K562 (cell line): Measurements from ENCODE around the gene ARHGAP12.

ENCODE experiments used
- MBD2 ChIP-seq: sonication (generic); IDR thresholded peaks from 2 replicates; pipeline ENCODE4 v1.6.1; 2016; ENCODE audit warnings: low read depth, borderline replicate concordance
- NFE2 ChIP-seq: IDR thresholded peaks from 2 replicates; pipeline ENCODE4 v1.6.1; 2014; ENCODE audit warnings: antibody characterized with exemption, low read depth
- POLR2AphosphoS5 ChIP-seq: IDR thresholded peaks from 2 replicates; pipeline ENCODE4 v1.6.1; 2011; ENCODE audit warnings: mild to moderate bottlenecking, low read depth, low read length, moderate library complexity; ENCODE audit not compliant: control insufficient read depth, insufficient read depth
- TF ChIP-seq, protein P1 (sequence below), 3 experiments: IDR thresholded peaks in 2 of 3; conservative IDR thresholded peaks in 1 of 3; 2 replicates each; pipeline ENCODE4 v1.5.1; 2011 to 2012; ENCODE audit warnings: low read length in 3 of 3, mild to moderate bottlenecking in 3 of 3, control low read depth in 2 of 3, improper control_type of control experiment in 1 of 3, inconsistent platforms in 1 of 3, low read depth in 1 of 3, mixed read lengths in 1 of 3, moderate library complexity in 1 of 3; ENCODE audit not compliant: insufficient read depth in 2 of 3

DNA sequence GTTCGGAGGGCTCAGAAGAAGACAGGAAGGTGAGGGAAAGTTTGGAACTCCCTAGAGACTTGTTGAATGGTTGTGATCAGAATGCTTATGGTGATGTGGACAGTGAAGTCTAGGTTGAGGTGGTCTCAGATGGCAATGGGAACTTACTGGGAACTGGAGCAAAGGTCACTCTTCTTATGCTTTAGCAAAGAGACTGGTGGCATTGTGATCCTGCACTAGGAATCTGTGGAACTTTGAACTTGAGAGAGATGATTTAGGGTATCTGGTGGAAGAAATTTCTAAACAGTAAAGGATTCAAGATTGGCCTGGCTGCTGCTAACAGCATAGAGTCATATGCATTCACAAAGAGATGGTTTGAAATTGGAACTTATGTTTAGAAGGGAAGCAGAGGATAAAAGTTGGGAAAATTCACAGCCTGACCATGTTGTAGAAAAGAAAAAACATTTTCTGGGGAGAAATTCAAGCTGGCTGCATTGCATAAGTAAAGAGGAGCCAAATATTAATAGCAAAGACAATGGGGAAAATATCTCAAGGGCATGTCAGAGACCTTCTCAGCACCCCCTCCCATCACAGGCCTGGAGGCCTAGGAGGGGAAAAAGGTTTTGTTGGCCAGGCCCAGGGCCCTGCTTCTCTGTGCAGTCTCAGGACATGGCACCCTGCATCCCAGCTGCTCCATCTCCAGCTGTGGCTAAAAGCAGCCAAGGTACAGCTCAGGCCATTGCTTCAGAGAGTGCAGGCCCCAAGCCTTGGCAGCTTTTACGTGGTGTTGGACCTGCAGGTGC lies 26.0 kb upstream of the ARHGAP12 start:
- TF ChIP-seq NFE2 (no peak), MBD2 (no peak), POLR2AphosphoS5 (no peak)
- TF ChIP-seq, protein P1, sequence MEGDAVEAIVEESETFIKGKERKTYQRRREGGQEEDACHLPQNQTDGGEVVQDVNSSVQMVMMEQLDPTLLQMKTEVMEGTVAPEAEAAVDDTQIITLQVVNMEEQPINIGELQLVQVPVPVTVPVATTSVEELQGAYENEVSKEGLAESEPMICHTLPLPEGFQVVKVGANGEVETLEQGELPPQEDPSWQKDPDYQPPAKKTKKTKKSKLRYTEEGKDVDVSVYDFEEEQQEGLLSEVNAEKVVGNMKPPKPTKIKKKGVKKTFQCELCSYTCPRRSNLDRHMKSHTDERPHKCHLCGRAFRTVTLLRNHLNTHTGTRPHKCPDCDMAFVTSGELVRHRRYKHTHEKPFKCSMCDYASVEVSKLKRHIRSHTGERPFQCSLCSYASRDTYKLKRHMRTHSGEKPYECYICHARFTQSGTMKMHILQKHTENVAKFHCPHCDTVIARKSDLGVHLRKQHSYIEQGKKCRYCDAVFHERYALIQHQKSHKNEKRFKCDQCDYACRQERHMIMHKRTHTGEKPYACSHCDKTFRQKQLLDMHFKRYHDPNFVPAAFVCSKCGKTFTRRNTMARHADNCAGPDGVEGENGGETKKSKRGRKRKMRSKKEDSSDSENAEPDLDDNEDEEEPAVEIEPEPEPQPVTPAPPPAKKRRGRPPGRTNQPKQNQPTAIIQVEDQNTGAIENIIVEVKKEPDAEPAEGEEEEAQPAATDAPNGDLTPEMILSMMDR (IDR thresholded peaks at IDR 0.05 in 2 of 3, conservative IDR thresholded peaks at IDR 0.05 in 1 of 3; ENCODE audit: insufficient read depth in 2 of 3, low read depth in 1 of 3, low read length in 3 of 3): no peak
